SU-DHL-6 (cell line): Measurements from ENCODE around the gene CCDC85C.

Experiments used
- H2AFZ ChIP-seq: fragments of 200-600 bp; sonication (generic); 2 replicates; pipeline ENCODE4 v1.6.1; 2014; ENCODE audit warnings: low read depth, mild to moderate bottlenecking, moderate library complexity, mixed read lengths, antibody characterized with exemption, low read length; ENCODE audit not compliant: severe bottlenecking
- H3F3A ChIP-seq: fragments of 200-600 bp; shearing (Covaris generic); 2 replicates; pipeline ENCODE4 v1.6.0; 2016; ENCODE audit warnings: antibody characterized with exemption, mild to moderate bottlenecking; ENCODE audit not compliant: insufficient read depth
- H3K27ac ChIP-seq: fragments of 200-600 bp; sonication (generic); 2 replicates; pipeline ENCODE4 v1.5.1; 2016; ENCODE audit warnings: low read depth, mild to moderate bottlenecking, low read length, moderate library complexity, mixed read lengths
- H3K27me3 ChIP-seq: fragments of 200-600 bp; sonication (generic), shearing (Covaris generic); 2 replicates; pipeline ENCODE4 v1.6.0; 2014; ENCODE audit warnings: mild to moderate bottlenecking, low read length
- H3K36me3 ChIP-seq: fragments of 200-600 bp; sonication (generic); 2 replicates; pipeline ENCODE4 v1.6.1; 2014; ENCODE audit warnings: mild to moderate bottlenecking, low read length, mixed read lengths
- H3K4me2 ChIP-seq: fragments of 300-600, 200-600 bp; shearing (Covaris generic), sonication (generic); 2 replicates; pipeline ENCODE4 v1.6.0; 2014; ENCODE audit warnings: low read length, low read depth, mild to moderate bottlenecking; ENCODE audit not compliant: poor library complexity, severe bottlenecking
- H3K4me3 ChIP-seq: fragments of 200-600 bp; sonication (generic); 2 replicates; pipeline ENCODE4 v1.5.1; 2014; ENCODE audit warnings: antibody characterized with exemption, low read length, mild to moderate bottlenecking, mixed read lengths; ENCODE audit not compliant: insufficient read depth, poor library complexity, severe bottlenecking
- H3K79me2 ChIP-seq: fragments of 200-600 bp; sonication (generic); 2 replicates; pipeline ENCODE4 v1.6.1; 2014; ENCODE audit warnings: mild to moderate bottlenecking, low read length, moderate library complexity; ENCODE audit not compliant: insufficient read depth
- H3K9ac ChIP-seq: fragments of 200-600 bp; sonication (generic); 2 replicates; pipeline ENCODE4 v1.7.0; 2014; ENCODE audit warnings: mild to moderate bottlenecking, low read length
- H3K9me2 ChIP-seq: fragments of 200-600 bp; sonication (generic); replicated peaks from 2 replicates; pipeline ENCODE4 v1.6.1; 2014; ENCODE audit warnings: low read length; ENCODE audit not compliant: insufficient read depth
- H3K9me3 ChIP-seq: fragments of 200-600 bp; sonication (generic); 2 replicates; pipeline ENCODE4 v1.6.1; 2014; ENCODE audit warnings: low read length, mixed read lengths; ENCODE audit not compliant: insufficient read depth
- H4K20me1 ChIP-seq: fragments of 200-600 bp; sonication (generic); 2 replicates; pipeline ENCODE4 v1.6.1; 2014; ENCODE audit warnings: low read depth, mild to moderate bottlenecking, antibody characterized with exemption, low read length, moderate library complexity, mixed read lengths
- EZH2phosphoT487 ChIP-seq: fragments of 200-600 bp; sonication (generic), shearing (Covaris generic); conservative IDR thresholded peaks from 2 replicates; pipeline ENCODE4 v1.6.1; 2018; ENCODE audit warnings: mild to moderate bottlenecking, antibody characterized with exemption, low read length, moderate library complexity, mixed read lengths
- TF ChIP-seq, protein P1 (sequence below): fragments of 200-600 bp; sonication (generic); IDR thresholded peaks from one replicate; pipeline ENCODE4 v1.5.1; 2017; ENCODE audit warnings: antibody characterized with exemption, mild to moderate bottlenecking, low read length, moderate library complexity; ENCODE audit not compliant: insufficient read depth, poor library complexity, severe bottlenecking

The CCDC85C gene

DNA sequence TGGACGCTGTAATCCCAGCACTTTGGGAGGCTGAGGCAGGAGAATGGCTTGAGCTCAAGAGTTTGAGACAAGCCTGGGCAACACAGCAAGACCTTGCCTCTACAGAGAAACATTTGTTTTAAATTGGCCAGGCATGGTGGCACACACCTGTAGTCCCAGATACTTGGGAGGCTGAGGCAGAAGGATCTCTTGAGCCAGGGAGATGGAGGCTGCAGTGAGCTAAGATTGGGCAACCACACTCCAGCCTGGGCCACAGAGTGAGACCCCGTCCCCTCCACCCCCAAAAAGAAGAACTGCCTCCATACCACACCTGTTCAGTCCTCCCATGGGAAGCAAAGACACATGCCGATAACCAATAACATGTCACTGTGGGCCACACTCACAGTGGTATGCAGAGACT lies 19.2 kb downstream of the CCDC85C start:
- Histone ChIP-seq H3K36me3 (no peaks in the 10 kb centered on the region), H2AFZ (no peak overlapping the region), H3K9ac (no peak overlapping the region), H3K9me2 (no peaks in the 10 kb centered on the region), H4K20me1 (no peaks in the 10 kb centered on the region), H3K79me2 (no peaks in the 10 kb centered on the region), H3K9me3 (no peaks in the 10 kb centered on the region), H3K4me2 (no peak overlapping the region), H3F3A (no peaks in the 10 kb centered on the region), H3K27me3 (no peaks in the 10 kb centered on the region), H3K4me3 (no peak overlapping the region), H3K27ac (no peak overlapping the region)
- TF ChIP-seq, protein P1, sequence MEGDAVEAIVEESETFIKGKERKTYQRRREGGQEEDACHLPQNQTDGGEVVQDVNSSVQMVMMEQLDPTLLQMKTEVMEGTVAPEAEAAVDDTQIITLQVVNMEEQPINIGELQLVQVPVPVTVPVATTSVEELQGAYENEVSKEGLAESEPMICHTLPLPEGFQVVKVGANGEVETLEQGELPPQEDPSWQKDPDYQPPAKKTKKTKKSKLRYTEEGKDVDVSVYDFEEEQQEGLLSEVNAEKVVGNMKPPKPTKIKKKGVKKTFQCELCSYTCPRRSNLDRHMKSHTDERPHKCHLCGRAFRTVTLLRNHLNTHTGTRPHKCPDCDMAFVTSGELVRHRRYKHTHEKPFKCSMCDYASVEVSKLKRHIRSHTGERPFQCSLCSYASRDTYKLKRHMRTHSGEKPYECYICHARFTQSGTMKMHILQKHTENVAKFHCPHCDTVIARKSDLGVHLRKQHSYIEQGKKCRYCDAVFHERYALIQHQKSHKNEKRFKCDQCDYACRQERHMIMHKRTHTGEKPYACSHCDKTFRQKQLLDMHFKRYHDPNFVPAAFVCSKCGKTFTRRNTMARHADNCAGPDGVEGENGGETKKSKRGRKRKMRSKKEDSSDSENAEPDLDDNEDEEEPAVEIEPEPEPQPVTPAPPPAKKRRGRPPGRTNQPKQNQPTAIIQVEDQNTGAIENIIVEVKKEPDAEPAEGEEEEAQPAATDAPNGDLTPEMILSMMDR: no peak
- TF ChIP-seq EZH2phosphoT487: no peak

DNA sequence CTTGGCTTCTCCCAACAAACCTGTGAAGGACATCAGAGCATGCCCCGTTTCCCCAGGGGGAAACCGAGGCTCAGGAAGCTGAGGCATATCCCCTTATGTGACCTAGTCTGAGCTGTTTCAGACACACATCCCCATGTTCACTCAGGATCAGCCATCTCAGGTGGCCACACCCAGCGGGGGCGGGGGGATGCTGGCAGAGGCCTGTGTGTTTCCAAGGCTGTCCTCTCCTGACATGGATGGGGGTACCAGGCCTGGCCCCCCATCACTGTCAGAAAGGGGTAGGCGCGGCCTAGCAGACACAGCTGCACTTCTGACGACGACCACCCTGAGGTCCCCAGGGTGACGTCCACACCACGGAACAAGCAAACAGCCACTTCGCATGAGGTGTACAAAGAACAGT lies 22.1 kb downstream of the CCDC85C start:
- Histone ChIP-seq H3F3A (no peaks in the 10 kb centered on the region), H3K9ac (no peak overlapping the region), H3K4me3 (no peak overlapping the region), H3K9me3 (no peaks in the 10 kb centered on the region), H3K79me2 (no peaks in the 10 kb centered on the region), H3K27me3 (no peaks in the 10 kb centered on the region), H3K27ac (no peak overlapping the region), H2AFZ (no peak overlapping the region), H4K20me1 (no peaks in the 10 kb centered on the region), H3K9me2 (no peaks in the 10 kb centered on the region), H3K4me2 (no peak overlapping the region), H3K36me3 (no peaks in the 10 kb centered on the region)
- TF ChIP-seq, protein P1: no peak
- TF ChIP-seq EZH2phosphoT487: no peak

DNA sequence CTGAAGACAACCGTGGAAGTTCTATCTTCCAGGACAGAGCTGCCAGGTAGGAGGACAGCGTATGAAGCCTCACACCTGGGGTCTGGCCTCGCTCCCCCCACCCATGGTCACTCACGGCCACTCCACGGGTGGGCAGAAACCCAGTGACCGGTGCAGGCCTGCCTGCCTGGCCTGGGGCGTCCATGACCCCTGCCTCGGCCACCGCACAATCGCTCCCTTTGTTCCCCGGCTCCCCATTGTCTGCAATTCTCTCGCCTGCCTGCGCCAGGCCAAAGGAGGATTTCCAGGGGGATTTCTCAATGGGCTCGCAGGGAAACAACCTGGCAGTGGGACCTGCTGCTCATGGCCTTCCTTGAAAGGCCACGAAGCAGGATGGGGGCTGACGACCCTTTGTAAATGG lies 22.6 kb downstream of the CCDC85C start:
- H3K4me3 ChIP-seq: no peak overlapping the region
- H3K4me2 ChIP-seq: no peak overlapping the region
- no peaks in the 10 kb centered on the region for H4K20me1 ChIP-seq
- H3K9ac ChIP-seq: no peak overlapping the region
- H3K36me3 ChIP-seq: no peaks in the 10 kb centered on the region
- TF ChIP-seq, protein P1: no peak
- TF ChIP-seq EZH2phosphoT487: no peak
- no peak overlapping the region for H2AFZ ChIP-seq
- no peaks in the 10 kb centered on the region for H3K9me3 ChIP-seq
- no peaks in the 10 kb centered on the region for H3K79me2 ChIP-seq
- no peaks in the 10 kb centered on the region for H3K9me2 ChIP-seq
- H3K27me3 ChIP-seq: no peaks in the 10 kb centered on the region
- no peaks in the 10 kb centered on the region for H3F3A ChIP-seq
- H3K27ac ChIP-seq: no peak overlapping the region
